HG03442 (cell line): Measurements from ENCODE around the gene CEP152.
"Not testable (repeated sequence)": the region's sequence is repeated elsewhere in the genome, so short reads cannot be mapped to it uniquely, and the experiment has no call there.

Source experiments
- ATAC-seq: cut with Tn5 transposase; IDR thresholded peaks from one replicate; pipeline ENCODE4 v1.9.1; 2021; ENCODE audit warnings: mild to moderate bottlenecking, moderate library complexity; ENCODE audit not compliant: unreplicated experiment

The CEP152 gene

GRCh38 chr15:48814286-48814685 lies 3.4 kb upstream of the CEP152 start:
- ATAC-seq, result no peak

DNA sequence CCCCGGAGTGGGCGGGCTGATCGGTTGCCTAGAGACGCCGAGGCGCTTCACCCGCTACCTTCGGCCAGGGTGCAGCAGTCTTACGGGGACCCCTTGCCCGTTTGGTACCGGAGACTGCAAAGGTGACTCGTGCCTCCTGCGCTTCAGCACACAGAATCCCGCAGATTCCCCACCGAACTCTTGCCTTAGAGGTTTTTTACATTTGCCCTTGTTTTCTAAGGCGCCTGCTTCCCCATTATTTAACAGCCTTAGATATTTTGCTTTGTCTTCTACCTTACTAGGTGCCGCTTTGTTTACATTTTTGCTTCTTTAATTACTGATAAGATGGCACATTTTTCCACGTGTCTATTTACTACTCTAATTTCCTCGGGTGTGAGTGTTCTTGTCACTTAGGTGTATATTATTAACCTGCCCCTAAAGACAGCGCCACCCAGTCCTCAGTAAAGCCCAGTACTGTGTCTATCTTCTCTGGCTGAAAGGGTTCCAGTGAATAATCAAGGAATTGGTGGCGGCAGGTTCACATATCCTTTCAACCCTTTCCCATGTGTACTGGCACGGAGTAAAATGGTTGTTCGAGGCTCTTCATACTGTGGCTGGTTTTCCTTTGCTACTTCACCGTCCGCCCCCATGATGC lies 573 bp upstream of the CEP152 start:
- ATAC-seq, result no peak

GRCh38 chr15:48806151-48806550 lies 4.7 kb downstream of the CEP152 start:
- ATAC-seq, result no peak

- ATAC-seq, result no peak
Measured at GRCh38 chr15:48805591-48805990, 5.3 kb downstream of the CEP152 start.

DNA sequence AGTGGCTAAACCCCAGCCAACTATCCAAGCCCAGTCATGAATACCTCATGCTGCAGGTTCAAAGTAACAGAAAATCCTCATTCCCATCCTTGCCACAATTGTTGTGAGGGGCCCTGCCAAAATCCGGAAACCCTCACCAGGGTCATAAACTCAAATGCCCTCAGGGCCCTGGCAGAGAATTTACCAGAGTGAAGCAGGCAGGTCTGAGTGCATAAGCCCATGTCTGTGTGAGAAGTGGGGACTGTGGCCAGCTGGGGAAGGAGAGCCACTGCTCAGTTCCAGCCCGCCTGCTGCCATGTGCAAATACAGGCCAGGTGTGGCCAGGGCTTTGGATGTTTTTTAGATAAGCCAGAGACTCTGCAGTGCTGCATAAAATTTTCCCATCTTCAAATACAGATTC lies 7.0 kb downstream of the CEP152 start:
- ATAC-seq, result no peak

DNA sequence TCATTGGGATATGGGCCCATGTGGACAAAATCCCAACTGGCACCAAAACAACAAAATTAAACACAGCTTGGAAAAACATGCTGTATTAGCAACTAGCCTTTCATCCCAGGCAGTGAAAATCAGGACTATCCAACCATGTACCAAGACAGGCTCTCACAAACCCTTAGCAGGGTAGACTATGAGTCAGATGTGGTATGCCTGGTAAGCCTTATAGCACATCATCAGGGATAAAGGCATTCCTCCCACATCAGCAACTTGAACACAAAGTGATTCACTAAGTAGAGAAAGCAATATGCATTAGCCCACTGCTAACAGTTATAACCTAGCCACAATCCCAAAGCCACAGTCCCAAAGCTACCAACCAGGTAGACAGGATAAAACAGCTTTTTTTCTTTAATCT lies 8.0 kb downstream of the CEP152 start:
- ATAC-seq, result no peak

GRCh38 chr15:48802257-48802656 lies 8.6 kb downstream of the CEP152 start:
- ATAC-seq, result no peak

DNA sequence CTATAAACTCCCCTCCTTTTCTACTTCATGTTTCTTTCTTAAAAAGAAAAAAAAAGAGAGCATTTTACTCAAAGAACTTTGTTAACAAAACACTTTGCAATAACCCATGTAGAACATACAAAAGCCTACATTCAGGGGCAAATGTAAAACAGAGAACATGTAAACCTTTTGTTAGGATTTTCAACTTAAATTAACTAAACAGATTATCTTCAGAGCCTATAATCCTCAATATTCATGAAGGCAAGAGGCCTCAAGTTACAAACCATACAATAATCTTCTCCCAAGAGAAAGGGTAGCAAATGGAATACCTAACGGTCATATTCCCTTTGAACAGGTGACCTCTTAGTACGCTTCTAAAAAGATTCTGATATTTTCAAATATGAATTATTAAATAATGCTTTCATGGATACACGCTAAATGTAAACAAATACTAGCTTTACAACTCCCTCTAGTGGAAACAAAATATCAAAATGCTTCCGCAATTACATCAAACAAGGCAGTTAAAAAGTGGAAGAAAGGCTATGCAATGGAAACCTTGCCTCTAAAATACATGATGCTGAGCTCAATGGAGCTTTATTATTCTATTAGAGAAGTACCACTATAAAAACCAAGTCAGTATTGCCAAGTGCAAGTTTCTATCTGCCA lies 9.9 kb downstream of the CEP152 start:
- ATAC-seq, result no peak

GRCh38 chr15:48800245-48800644 lies 10.6 kb downstream of the CEP152 start:
- no peak for ATAC-seq

GRCh38 chr15:48798319-48798718 lies 12.6 kb downstream of the CEP152 start:
- ATAC-seq, result no peak

DNA sequence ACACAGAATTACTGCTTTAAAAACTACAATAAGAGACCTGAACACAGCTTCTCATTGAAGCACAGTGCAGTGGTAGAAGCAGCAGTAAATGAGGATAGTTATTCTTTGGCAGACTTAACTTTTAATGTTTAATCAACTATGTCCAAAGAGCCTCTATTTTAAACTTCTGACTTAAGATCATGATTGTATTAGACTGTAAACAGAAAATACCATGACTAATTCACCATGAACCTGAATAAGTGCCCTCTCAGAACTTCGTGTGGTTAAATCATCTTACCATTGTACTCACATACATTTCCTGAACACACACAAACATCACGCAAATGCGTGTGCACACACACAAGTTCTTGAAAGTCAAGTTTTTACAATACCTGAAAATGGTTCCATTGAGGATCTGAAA lies 13.9 kb downstream of the CEP152 start:
- no peak for ATAC-seq

- no peak for ATAC-seq
Measured at GRCh38 chr15:48796521-48796920, 14.3 kb downstream of the CEP152 start.

- ATAC-seq, result no peak
Measured at GRCh38 chr15:48795901-48796300, 15.0 kb downstream of the CEP152 start.

- ATAC-seq, result peak; percentile 96
Measured at GRCh38 chr15:48794697-48795134, 16.2 kb downstream of the CEP152 start.

- no peak for ATAC-seq
Measured at GRCh38 chr15:48792408-48792807, 18.5 kb downstream of the CEP152 start.

GRCh38 chr15:48790466-48791115 lies 20.3 kb downstream of the CEP152 start:
- ATAC-seq, result not testable (repeated sequence)

GRCh38 chr15:48785712-48786111 lies 25.2 kb downstream of the CEP152 start:
- ATAC-seq, result no peak

DNA sequence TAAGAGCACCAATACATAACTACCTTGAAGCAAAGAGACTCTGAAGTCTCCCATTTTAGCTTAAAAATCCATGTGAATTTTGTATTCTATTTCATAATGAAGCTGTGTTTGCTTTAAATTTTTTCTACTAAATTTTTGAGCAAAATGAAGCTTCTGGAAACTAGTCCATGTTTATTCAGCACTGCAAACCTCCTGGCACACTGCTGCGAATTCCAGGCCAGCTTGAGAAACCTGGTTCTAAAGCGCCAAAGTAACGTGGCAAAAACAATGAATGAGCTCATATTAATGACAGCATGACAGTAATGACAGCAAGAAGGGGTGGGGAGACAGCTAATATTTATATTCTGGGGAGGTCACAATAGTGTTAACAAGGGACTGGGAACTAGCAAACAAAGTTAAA lies 25.7 kb downstream of the CEP152 start:
- ATAC-seq, result no peak

DNA sequence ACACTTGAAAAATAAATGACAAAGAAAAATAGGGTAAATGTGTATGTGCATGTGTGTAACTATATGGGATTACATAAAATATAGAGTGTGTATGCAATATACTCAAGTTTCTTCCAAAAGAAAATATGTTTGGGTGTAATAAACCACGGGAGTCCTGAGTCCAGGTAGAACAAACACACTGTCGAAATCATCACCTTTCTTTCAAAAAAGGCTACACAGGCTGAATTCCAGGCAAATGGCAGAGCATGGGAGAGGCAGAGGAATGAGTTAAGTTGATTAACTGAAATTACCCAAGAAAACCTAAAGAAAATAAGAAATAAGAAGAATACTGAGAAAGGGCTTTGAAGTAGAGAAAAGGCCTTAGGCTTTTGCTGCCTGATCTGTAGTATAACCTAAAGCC lies 26.1 kb downstream of the CEP152 start:
- no peak for ATAC-seq

DNA sequence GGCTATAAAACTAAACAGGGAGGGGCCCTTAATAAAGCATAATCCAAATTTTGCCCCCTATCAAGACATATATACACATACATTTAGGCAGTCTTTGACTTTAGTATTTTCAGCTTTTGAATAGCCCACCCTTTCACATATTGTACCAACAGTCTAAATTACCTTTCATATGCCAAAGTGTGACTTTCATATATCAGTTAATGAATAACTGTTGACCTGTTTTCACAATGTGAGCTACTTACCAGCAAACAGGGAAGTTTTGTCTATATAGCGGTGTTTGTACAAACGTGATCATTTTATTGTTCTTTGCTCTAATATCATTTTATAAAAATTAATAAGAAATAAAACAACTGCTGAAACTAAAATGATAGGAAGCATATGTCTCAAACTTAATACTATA lies 28.0 kb downstream of the CEP152 start:
- no peak for ATAC-seq

GRCh38 chr15:48781481-48782081 lies 29.3 kb downstream of the CEP152 start:
- no peak for ATAC-seq

DNA sequence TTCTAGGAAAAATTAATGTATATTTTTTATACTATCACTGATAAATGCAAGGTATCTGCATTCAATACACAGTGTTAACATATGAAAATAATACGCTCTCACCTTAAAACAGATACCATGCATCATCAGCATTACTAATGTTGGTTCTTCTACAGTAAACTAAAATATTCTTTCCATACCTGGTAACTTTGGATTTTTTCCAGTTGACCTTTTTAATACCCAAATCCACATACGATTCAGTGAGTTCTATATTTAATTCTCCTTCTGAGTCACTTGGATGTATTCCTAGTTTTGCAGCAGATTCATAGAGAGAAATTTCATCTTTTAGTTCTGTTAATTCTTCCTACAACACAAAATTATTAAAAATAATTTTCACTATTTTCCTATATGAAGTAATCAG lies 29.9 kb downstream of the CEP152 start:
- no peak for ATAC-seq
